Measurements from ENCODE around the gene C18orf54. TPM values are rescaled to one million over a fixed set of nuclear protein-coding genes. Genes with fewer than 3 reads are reported as not detected.
"Not testable (repeated sequence)": the region's sequence is repeated elsewhere in the genome, so short reads cannot be mapped to it uniquely, and the experiment has no call there.

Gene C18orf54
- total RNA-seq, 1 donor from 2014 or later: 1.7 TPM

DNA sequence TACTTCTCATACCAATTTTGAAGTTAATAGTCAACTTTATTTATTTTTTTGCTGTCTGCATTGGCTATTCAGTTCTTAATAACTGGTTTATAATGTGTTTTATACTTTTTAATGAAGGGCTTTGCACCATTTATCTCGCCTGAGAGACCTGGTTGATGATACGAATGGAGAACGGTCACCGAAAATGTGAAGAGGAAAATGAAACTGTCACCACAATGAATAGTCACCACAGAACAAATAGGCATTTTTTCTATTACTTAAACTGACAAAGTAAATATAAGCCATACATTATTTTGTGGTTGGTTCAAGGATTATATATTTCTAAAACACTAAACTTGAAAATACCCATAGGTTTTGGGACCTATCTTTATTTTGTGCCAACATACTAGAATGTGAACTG is 20.4 kb downstream of the C18orf54 start:
- TF ChIP-seq, protein P1, sequence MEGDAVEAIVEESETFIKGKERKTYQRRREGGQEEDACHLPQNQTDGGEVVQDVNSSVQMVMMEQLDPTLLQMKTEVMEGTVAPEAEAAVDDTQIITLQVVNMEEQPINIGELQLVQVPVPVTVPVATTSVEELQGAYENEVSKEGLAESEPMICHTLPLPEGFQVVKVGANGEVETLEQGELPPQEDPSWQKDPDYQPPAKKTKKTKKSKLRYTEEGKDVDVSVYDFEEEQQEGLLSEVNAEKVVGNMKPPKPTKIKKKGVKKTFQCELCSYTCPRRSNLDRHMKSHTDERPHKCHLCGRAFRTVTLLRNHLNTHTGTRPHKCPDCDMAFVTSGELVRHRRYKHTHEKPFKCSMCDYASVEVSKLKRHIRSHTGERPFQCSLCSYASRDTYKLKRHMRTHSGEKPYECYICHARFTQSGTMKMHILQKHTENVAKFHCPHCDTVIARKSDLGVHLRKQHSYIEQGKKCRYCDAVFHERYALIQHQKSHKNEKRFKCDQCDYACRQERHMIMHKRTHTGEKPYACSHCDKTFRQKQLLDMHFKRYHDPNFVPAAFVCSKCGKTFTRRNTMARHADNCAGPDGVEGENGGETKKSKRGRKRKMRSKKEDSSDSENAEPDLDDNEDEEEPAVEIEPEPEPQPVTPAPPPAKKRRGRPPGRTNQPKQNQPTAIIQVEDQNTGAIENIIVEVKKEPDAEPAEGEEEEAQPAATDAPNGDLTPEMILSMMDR (IDR thresholded peaks at IDR 0.05): no peak
- TF ChIP-seq POLR2AphosphoS5 (IDR thresholded peaks at IDR 0.05; ENCODE audit: insufficient read depth in 1 of 2, low read depth in 1 of 2) (no peak), POLR2A (IDR thresholded peaks at IDR 0.05) (no peak)
- H3K9me3 ChIP-seq: no peaks in the 10 kb centered on the region
- no peak overlapping the region for H3K4me3 ChIP-seq
- no peaks in the 10 kb centered on the region for H3K27me3 ChIP-seq
- H3K36me3 ChIP-seq: no peaks in the 10 kb centered on the region
- H3K27ac ChIP-seq: no peak overlapping the region
- no peaks in the 10 kb centered on the region for H3K4me1 ChIP-seq
- no peak for DNase-seq (ENCODE audit: extremely low spot score in 2 of 2)
- intact Hi-C loops (cut with DNase I): no loop called here

DNA sequence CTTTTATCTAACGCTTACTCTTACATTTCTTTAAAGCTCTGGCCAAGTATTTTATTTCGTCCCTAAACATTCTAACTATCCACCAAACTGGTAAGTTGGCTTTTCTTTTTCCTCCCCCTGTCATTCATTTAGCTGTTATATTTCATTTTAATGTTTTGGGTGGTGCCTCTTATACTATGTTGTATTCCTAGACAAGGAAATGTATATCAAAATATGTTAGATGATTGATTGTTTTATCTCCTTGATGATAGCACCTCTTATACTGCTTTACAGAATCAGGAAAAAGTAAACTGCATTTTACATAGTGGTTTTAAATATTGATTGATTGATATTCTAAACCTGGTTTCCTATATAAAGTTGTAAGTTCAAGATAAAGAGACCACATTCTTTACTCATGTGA is 23.9 kb downstream of the C18orf54 start:
- DNase-seq (ENCODE audit: extremely low spot score in 2 of 2): no peak
- Histone ChIP-seq H3K27me3 (no peaks in the 10 kb centered on the region), H3K9me3 (no peaks in the 10 kb centered on the region), H3K27ac (no peak overlapping the region), H3K36me3 (no peaks in the 10 kb centered on the region), H3K4me1 (no peaks in the 10 kb centered on the region), H3K4me3 (no peak overlapping the region)
- intact Hi-C loops (cut with DNase I): no loop called here
- no peak for TF ChIP-seq POLR2AphosphoS5 (IDR thresholded peaks at IDR 0.05; ENCODE audit: insufficient read depth in 1 of 2, low read depth in 1 of 2)

GRCh38 chr18:54382076-54382475 is 24.4 kb downstream of the C18orf54 start:
- intact Hi-C loops (cut with DNase I): no loop called here
- TF ChIP-seq POLR2A (IDR thresholded peaks at IDR 0.05): no peak
- TF ChIP-seq, protein P1 (IDR thresholded peaks at IDR 0.05): no peak
- TF ChIP-seq POLR2AphosphoS5 (IDR thresholded peaks at IDR 0.05; ENCODE audit: insufficient read depth in 1 of 2, low read depth in 1 of 2): no peak
- Histone ChIP-seq H3K4me3 (no peak overlapping the region), H3K27ac (no peak overlapping the region), H3K4me1 (no peaks in the 10 kb centered on the region), H3K9me3 (no peaks in the 10 kb centered on the region), H3K36me3 (no peaks in the 10 kb centered on the region), H3K27me3 (no peaks in the 10 kb centered on the region)
- no peak for DNase-seq (ENCODE audit: extremely low spot score in 2 of 2)

DNA sequence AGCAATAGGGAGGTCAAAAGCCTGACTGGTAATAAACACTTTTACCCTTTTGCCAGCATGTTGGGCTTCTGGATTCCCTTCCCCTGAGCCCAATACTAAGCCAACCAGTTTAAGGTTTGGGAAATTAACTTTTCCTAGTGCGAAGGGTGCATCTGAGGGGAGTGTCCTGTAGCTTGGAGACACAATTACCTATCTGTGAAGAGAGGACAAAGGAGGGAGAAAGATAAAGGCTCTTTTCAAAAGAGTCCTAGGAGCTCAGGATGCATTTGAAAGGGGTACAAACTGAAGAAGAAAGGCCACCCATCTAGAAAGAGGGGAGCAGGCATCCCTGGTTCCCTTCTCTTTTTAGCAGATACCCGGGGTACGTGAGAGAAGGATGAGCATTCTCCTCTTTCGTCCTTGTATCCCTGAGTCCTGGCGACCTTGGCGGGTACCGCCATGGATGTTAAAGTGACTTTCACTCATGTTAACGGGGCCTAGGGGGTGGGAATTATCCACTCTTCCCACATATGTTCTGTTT is 25.1 kb downstream of the C18orf54 start:
- no peak for TF ChIP-seq POLR2AphosphoS5 (IDR thresholded peaks at IDR 0.05; ENCODE audit: insufficient read depth in 1 of 2, low read depth in 1 of 2)
- TF ChIP-seq POLR2A (IDR thresholded peaks at IDR 0.05): no peak
- TF ChIP-seq, protein P1 (IDR thresholded peaks at IDR 0.05): no peak
- Histone ChIP-seq H3K9me3 (no peaks in the 10 kb centered on the region), H3K36me3 (no peaks in the 10 kb centered on the region), H3K27ac (no peak overlapping the region), H3K27me3 (no peaks in the 10 kb centered on the region), H3K4me1 (no peaks in the 10 kb centered on the region), H3K4me3 (no peak overlapping the region)
- DNase-seq (ENCODE audit: extremely low spot score in 2 of 2): no peak
- intact Hi-C loops (cut with DNase I): no loop called here

DNA sequence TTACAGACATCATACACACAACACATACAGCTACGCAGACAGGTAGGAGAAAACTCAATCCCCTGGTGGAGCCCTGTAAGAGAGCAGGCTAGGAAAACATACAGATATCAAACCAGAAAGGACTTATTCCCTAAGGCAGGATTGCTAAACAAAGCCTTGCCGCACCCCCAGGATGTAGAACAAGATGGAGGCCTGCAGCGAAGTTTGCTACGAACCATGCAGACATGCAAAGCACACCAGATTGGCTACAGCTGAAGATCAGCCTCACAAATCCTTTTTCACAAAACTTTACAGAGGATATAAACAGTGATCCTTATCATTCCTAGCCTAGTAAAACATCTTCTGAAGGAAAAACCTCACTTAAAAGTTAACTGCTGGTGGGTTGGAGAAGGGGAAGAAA is 28.3 kb downstream of the C18orf54 start:
- Histone ChIP-seq H3K9me3 (no peaks in the 10 kb centered on the region), H3K4me3 (no peak overlapping the region), H3K27me3 (no peaks in the 10 kb centered on the region), H3K27ac (no peak overlapping the region), H3K36me3 (no peaks in the 10 kb centered on the region), H3K4me1 (no peaks in the 10 kb centered on the region)
- TF ChIP-seq POLR2AphosphoS5 (IDR thresholded peaks at IDR 0.05; ENCODE audit: insufficient read depth in 1 of 2, low read depth in 1 of 2): no peak
- TF ChIP-seq, protein P1 (IDR thresholded peaks at IDR 0.05): no peak
- no peak for TF ChIP-seq POLR2A (IDR thresholded peaks at IDR 0.05)
- intact Hi-C loops (cut with DNase I): loop anchor here (5.0 kb wide), 1 partner anchor 596 kb away; no protein-coding TSS in a partner anchor
- no peak for DNase-seq (ENCODE audit: extremely low spot score in 2 of 2)

DNA sequence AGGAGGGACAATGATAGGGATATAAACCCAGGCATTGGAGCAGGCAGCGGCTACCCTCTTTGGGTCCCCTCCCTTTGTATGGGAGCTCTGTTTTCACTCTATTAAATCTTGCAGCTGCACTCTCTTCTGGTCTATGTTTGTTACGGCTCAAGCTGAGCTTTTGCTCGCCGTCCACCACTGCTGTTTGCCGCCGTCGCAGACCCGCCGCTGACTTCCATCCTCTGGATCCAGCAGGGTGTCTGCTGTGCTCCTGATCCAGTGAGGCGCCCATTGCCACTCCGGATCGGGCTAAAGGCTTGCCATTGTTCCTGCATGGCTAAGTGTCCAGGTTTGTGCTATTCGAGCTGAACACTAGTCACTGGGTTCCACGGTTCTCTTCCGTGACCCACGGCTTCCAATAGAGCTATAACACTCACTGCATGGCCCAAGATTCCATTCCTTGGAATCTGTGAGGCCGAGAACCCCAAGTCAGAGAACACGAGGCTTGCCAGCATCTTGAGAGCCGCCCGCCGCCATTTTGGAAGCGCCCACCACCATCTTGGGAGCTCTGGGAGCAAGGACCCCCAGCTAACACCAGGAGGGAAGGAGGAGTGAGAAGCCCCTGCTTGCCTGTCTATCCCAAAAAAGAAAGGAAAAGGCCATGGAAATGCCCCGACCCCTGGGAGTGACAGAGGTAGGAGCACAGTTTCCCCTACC is 29.2 kb downstream of the C18orf54 start:
- not testable (repeated sequence) for DNase-seq (ENCODE audit: extremely low spot score in 2 of 2); H3K4me3 ChIP-seq; H3K9me3 ChIP-seq; H3K27ac ChIP-seq; H3K36me3 ChIP-seq; H3K27me3 ChIP-seq; H3K4me1 ChIP-seq
- intact Hi-C loops (cut with DNase I): loop anchor here (5.0 kb wide), 1 partner anchor 595 kb away; no protein-coding TSS in a partner anchor
